ENCODE results near the gene LAMB1.

DNA sequence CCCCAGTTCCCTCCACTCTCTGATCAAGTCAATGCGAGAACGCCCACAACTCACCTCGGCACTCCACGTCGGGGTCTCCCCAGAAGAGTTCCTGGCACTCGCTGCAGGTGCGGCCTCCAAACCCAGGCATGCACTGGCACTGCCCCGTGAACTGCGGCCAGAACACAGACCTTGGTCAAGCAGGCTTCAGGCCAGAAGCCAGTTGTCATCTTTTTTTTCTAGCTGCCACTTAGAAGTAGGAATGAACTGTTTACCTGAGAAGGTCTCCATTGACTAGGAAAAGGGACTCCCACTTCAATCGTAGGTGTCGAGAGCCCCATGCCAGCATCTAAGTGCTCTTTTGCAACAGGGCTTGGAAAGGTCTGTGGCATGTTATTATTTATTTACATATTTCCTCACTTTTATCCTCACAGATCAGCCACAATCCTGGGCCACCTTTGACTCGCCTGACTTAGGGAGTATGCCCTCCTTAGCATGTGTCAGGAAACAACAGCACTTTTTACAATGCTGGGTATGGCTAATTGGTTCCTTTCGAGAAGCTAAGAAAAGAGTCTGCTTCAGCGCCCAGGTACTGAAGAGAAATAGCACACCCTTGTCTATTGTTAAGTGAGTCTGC, 51.7 kb downstream of the LAMB1 start:
- TF ChIP-seq, protein P1, sequence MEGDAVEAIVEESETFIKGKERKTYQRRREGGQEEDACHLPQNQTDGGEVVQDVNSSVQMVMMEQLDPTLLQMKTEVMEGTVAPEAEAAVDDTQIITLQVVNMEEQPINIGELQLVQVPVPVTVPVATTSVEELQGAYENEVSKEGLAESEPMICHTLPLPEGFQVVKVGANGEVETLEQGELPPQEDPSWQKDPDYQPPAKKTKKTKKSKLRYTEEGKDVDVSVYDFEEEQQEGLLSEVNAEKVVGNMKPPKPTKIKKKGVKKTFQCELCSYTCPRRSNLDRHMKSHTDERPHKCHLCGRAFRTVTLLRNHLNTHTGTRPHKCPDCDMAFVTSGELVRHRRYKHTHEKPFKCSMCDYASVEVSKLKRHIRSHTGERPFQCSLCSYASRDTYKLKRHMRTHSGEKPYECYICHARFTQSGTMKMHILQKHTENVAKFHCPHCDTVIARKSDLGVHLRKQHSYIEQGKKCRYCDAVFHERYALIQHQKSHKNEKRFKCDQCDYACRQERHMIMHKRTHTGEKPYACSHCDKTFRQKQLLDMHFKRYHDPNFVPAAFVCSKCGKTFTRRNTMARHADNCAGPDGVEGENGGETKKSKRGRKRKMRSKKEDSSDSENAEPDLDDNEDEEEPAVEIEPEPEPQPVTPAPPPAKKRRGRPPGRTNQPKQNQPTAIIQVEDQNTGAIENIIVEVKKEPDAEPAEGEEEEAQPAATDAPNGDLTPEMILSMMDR (IDR thresholded peaks at IDR 0.05; ENCODE audit: low read length), result no peak
- TF ChIP-seq EZH2 (optimal IDR thresholded peaks at IDR 0.05; ENCODE audit: low read depth, low read length) (no peak), EZH2phosphoT487 (IDR thresholded peaks at IDR 0.05; ENCODE audit: low read length) (no peak)

All from MM.1S (cell line).